Epithelial cell of proximal tubule (primary cell): ENCODE measurements around the gene NTSR1. TPM values are rescaled to one million over a fixed set of nuclear protein-coding genes. Genes with fewer than 3 reads are reported as not detected.

Experiments used
- DNase-seq: peaks from one replicate; pipeline ENCODE4 v3.0.0-alpha.2; 2011; ENCODE audit warnings: low read depth
- H3K4me3 ChIP-seq: 2 replicates; pipeline ENCODE4 v1.5.1; 2011; ENCODE audit warnings: low read depth, mild to moderate bottlenecking, low read length
- total RNA-seq: library from RNA; depleted of rRNA; stranded (reverse); fragments of >200 nt; gene quantifications from 2 replicates; pipeline ENCODE4 v1.2.3, GENCODE V29; 2015
- TF ChIP-seq, protein P1 (sequence below): conservative IDR thresholded peaks from 2 replicates; pipeline ENCODE4 v1.5.1; 2012; ENCODE audit warnings: low read depth, mild to moderate bottlenecking, low read length

The NTSR1 gene
- total RNA-seq, 1 donor from 2014 or later, result not detected

DNA sequence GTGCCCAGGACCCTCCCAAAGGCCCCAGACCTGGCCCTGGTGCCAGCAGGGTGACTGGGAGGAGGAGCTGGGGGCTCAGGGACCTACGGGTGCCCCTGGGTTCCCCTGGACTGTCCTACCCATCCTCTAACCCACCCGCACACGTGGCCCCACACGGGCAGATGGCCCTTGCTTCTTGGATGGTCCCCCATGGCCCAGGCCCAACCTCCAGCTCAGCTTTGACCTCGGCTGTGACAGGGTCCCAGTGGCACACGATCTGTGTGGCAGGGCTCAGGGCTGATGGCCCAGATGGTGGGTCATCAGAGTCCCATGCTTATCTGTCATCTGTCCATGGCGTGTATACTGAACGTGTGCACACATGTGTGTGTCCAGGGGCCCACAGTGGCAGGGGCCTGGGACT, 4.0 kb downstream of the NTSR1 start:
- TF ChIP-seq, protein P1, sequence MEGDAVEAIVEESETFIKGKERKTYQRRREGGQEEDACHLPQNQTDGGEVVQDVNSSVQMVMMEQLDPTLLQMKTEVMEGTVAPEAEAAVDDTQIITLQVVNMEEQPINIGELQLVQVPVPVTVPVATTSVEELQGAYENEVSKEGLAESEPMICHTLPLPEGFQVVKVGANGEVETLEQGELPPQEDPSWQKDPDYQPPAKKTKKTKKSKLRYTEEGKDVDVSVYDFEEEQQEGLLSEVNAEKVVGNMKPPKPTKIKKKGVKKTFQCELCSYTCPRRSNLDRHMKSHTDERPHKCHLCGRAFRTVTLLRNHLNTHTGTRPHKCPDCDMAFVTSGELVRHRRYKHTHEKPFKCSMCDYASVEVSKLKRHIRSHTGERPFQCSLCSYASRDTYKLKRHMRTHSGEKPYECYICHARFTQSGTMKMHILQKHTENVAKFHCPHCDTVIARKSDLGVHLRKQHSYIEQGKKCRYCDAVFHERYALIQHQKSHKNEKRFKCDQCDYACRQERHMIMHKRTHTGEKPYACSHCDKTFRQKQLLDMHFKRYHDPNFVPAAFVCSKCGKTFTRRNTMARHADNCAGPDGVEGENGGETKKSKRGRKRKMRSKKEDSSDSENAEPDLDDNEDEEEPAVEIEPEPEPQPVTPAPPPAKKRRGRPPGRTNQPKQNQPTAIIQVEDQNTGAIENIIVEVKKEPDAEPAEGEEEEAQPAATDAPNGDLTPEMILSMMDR, result no peak
- no peak overlapping the region for H3K4me3 ChIP-seq
- DNase-seq, result no peak

DNA sequence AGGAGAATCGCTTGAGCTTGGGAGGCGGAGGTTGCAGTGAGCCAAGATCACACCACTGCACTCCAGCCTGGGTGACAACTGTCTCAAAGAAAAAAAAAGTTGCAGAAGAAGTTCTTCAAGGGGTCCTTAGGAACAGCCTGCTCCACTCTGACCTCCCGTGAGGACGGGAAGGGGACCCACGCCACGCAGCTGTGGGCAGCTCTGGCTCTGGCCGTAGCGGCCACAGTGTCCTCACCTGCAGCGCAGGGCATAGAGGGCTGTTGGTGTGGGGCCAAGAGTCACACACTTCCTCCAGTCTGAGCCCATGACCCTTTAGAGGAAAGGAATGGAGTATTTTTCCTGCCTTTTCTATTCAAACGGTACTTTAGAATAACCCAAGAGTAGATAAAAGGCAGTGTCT, 5.4 kb downstream of the NTSR1 start:
- TF ChIP-seq, protein P1, result no peak
- DNase-seq, result no peak
- H3K4me3 ChIP-seq, result no peak overlapping the region

DNA sequence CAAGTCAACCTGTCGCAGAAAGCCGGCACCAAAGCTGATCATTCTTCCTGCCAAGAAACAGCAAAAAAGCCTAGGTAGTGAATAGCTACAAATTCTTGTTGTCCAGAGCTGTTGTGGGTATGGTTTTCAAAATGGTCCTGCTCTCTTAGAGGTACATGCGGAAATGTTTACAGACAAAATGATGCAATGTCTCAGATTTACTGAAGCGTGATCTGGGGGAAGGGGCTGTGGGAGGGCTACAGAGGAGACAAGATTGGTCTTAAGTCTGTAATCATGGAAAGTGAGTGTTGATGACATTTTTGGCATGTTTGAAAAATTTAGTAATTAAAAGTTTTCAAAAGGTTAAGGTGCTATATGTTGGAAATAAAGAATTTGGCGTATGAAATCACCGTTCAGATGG, 6.2 kb downstream of the NTSR1 start:
- no peak overlapping the region for H3K4me3 ChIP-seq
- DNase-seq, result no peak
- TF ChIP-seq, protein P1, result no peak

DNA sequence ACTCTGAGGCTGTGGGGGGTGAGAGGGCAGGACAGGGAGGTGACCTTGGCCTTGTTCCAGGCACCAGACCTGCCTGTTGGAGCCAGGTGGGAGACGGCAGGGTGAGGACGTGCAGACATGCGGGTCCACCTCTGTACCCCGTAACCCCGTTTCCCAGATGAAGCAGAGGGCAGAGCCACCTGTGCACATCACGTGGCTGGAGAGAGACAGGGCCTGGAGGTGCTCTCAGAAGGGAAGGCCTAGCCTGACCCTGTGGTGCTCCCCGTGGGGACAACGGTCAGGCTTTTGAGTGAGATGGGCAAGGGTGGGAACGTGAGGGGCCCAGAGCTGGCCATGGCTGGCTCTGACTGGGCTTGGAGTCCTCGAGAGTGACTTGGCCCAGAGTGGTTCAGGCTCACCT, 6.6 kb downstream of the NTSR1 start:
- H3K4me3 ChIP-seq, result no peak overlapping the region
- TF ChIP-seq, protein P1, result no peak
- no peak for DNase-seq

DNA sequence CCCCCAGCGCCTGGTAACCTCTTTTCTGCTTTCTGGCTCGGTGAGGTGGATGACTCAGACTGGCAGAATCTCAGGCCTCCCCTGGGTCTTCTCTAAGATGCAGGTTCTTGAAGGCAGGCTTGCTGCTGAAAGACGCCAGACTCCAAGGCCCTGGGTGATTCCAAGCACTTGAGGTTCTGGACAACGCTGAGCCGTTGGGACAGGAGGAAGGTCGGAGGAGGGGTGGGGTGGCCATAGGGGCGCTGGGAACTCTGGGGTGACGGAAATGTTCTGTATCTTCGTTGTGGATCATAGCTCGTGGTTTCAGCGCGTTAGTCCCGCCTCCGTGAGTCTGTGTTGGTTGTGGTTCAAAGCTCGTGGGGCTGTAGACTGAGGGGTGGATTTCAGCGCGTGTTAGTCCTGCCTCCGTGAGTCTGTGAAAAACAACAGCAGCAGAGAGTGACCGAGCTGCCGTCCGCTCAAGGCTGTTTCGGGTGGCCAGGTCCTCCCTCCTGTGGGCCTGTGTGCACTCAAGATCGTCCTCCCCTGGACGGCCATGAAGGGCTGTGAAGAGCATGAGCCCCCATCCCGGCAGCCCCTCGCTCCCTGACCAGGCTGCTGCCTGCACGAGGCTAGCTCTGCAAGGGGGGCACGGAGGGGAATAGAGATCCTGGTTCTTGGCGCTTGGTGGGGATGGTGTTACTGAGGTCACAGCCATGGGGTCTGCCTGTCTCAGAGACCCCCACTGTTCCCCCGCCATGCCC, 7.7 kb downstream of the NTSR1 start:
- DNase-seq, result no peak
- TF ChIP-seq, protein P1, result no peak
- H3K4me3 ChIP-seq, result no peak overlapping the region

DNA sequence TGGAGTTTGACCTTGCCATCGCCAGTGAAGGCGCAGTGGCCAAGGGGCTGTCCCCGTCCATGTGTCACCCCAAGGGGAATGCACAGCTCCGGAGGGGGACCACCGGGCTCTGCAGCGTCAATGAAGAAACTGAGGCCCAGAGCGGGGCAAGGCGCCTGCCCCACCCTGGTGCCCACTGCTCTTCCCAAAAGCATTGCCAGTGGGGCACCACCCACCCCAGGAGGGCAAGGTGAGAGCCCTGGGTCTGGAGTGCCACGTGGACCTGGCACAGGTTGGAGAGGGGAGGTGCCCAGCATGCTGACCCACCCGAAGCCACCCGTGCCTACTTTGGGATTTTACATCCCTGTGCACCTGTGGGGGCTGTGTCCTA, 8.3 kb downstream of the NTSR1 start:
- no peak for DNase-seq
- TF ChIP-seq, protein P1, result no peak
- H3K4me3 ChIP-seq, result no peak overlapping the region

DNA sequence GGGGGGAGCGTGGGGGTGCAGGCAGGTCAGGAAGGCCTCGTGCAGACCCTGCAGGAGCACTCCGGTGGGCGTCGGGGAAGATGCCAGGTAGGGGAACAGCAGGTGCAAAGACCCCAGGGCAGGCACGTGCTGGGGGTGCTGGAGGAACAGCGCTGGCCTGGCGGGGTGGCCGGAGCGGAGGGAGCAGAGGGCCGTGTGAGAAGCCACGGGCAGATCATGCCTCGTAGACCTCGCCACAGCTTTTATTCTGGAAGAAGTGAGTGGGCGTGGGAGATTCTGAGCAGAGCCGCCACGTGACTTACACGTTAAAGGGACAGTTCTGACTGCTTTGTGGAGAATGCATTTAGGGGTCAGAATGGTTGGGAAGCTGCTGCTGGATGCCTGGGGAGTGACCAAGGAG, 9.3 kb downstream of the NTSR1 start:
- DNase-seq, result no peak
- H3K4me3 ChIP-seq, result no peak overlapping the region
- TF ChIP-seq, protein P1, result no peak
